ENCODE results near the gene RIPK1.
"Not testable (repeated sequence)": the region's sequence is repeated elsewhere in the genome, so short reads cannot be mapped to it uniquely, and the experiment has no call there.

DNA sequence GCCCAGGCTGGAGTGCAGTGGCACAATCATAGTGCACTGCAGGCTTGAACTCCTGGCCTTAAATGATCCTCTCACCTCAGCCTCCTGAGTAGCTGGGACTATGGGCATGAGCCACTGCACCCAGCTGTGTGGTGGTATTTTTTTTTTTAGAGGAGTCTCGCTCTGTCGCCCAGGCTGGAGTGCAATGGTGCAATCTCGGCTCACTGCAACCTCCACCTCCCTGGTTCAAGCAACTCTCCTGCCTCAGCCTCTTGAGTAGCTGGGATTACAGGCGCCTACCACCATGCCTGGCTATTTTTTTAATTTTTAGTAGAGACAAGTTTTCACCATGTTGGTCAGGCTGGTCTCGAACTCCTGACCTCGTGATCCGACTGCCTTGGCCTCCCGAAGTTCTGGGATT lies 10.7 kb downstream of the RIPK1 start:
- TF ChIP-seq EGR1 (IDR thresholded peaks at IDR 0.05; ENCODE audit: low read depth); POLR2A (IDR thresholded peaks at IDR 0.05; ENCODE audit: borderline replicate concordance, extremely low read depth, insufficient read depth, insufficient read length); CTCF (IDR thresholded peaks at IDR 0.05 in 2 of 3, conservative IDR thresholded peaks at IDR 0.05 in 1 of 3; ENCODE audit: borderline replicate concordance in 1 of 3, insufficient read depth in 1 of 3, low read depth in 2 of 3, low read length in 2 of 3); YY1 (IDR thresholded peaks at IDR 0.05; ENCODE audit: extremely low read depth, insufficient replicate concordance, low read depth, low read length); RAD21 (IDR thresholded peaks at IDR 0.05; ENCODE audit: low read depth); POLR2AphosphoS5 (IDR thresholded peaks at IDR 0.05; ENCODE audit: low read depth, low read length): not testable (repeated sequence)
- TF ChIP-seq, protein P1, sequence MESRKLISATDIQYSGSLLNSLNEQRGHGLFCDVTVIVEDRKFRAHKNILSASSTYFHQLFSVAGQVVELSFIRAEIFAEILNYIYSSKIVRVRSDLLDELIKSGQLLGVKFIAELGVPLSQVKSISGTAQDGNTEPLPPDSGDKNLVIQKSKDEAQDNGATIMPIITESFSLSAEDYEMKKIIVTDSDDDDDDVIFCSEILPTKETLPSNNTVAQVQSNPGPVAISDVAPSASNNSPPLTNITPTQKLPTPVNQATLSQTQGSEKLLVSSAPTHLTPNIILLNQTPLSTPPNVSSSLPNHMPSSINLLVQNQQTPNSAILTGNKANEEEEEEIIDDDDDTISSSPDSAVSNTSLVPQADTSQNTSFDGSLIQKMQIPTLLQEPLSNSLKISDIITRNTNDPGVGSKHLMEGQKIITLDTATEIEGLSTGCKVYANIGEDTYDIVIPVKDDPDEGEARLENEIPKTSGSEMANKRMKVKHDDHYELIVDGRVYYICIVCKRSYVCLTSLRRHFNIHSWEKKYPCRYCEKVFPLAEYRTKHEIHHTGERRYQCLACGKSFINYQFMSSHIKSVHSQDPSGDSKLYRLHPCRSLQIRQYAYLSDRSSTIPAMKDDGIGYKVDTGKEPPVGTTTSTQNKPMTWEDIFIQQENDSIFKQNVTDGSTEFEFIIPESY (IDR thresholded peaks at IDR 0.05; ENCODE audit: extremely low read depth, insufficient replicate concordance, low read length) = not testable (repeated sequence)

Measured in HCT116 (cell line).